GM19239 (cell line): ENCODE measurements around the gene QRFP.
"Not testable (repeated sequence)": the region's sequence is repeated elsewhere in the genome, so short reads cannot be mapped to it uniquely, and the experiment has no call there.

Experiments
- DNase-seq: peaks from one replicate; pipeline ENCODE4 v3.0.0; 2011; ENCODE audit warnings: low spot score; ENCODE audit not compliant: insufficient read length
- FAIRE-seq: peaks from 2 replicates; lab custom pipeline; 2011; peaks lifted over from hg19 to GRCh38; lab: Jason Lieb, UNC

QRFP gene

DNA sequence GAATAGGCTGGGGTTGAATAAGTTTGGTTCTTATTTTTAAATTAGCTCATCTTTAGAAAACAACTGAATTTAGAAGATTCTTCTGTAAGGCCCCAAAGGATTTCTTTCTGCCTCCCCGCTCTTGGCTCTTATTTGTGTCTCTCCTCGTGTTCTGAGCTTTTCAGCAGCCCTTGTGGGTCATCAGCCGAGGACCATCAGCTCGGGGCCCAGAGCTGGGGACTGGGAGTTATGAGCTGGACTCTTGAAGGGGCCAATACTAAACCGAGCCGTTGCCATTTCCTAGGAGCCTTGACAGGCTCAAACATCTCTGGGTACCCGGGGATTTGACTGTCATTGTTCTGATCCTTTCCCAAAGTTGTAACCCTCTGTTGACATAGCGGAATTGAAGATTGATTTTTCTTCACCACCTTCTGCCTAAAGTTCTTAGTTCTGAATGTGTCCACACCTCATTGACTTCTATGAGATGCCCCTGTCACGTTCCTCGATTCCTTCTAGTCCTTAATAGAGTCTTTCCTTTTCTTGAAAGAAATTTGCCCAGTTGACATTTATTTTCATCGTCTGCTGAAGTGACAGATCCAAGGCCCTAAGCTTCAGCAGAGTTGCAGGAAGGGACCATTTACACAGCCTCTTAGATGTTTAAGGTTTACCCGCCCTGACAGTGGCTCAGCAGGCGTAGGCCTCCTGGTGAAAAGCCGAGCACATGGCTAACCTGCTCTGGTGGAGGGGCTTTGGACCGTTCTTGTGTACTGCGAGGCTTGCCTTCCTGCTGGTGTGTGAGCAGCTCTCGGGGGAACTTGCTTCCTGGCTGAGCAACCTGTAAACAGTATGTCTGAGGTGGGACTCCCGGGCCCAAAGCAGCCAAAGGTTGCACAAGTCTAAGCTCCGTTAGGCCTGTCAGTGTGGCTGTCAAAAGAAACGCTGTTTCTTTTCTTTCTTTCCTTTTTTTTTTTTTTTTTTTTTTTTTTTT, 37.6 kb downstream of the QRFP start:
- FAIRE-seq, result no peak

DNA sequence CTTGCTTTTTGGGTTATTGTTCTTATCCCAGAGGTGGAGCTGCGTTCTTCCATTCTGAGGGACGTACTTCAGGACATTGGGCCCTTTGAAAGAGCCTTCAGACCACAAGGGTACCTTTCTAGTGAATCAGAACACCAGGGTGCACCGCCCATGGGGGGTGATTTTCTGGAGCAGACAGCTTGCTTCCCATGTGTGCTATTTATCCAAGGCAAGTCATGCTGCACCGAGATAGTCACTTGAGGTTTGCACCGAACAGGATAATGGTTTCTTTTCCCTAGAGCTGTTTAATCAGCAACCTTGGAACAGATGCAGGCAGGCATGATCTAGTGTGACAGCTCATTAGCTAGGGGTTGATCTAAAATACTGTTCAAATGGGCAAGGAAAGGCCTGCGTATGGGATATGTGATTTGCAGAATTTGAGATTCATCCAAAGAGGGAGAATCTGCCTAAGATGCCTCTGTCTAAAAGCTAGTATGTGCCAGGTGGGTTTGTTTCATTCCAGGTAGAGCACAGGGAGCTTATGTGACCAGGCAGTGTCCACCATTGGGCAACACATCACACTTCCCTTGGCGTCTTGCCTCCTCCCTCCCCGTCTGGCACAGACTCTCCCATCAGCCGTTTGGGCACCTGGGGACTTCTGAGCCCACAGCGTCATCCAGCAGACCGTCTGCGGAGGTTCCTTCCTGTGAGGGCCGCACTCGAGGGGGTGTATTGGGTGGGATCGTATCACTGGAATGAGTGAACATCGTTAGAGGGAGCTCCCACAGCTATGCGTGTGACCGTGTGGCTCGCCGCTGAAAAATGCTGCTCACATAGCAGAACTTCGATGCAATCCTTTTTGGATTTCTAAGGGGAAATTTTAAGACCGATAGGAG, 38.5 kb downstream of the QRFP start:
- FAIRE-seq (no peak), DNase-seq (no peak)

More for the DNA sequence above, 37.6 kb downstream of the QRFP start:
- no peak for DNase-seq

DNA sequence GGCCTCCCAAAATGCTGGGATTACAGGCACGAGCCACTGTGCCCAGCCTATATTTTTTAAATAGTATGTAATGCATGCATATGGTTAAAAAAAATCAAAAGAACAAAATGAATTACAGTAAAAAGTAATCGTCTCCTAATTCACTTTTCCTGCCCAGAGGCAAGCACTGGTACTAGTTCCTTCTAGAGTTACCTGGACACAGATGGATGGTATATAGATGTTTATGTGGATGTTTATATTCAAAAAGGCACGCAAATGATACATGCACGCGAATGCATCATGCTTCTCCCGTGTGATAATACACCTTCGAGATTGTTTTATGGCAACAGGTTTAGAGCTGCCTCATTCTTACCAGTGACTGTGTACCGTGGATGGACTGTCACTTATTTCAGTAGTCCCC, 40.1 kb downstream of the QRFP start:
- FAIRE-seq, result no peak
- DNase-seq, result no peak

DNA sequence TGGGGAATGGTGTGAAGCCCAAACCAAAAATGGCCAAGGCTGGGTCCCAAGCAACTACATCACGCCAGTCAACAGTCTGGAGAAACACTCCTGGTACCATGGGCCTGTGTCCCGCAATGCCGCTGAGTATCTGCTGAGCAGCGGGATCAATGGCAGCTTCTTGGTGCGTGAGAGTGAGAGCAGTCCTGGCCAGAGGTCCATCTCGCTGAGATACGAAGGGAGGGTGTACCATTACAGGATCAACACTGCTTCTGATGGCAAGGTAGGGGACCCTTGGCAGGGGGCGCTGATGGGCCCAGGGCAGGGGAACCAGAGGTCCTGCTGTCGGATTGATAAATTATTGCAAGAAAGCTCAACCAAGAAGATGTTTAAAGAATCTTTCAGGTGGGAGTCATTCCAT, 41.8 kb downstream of the QRFP start:
- DNase-seq (no peak), FAIRE-seq (no peak)

DNA sequence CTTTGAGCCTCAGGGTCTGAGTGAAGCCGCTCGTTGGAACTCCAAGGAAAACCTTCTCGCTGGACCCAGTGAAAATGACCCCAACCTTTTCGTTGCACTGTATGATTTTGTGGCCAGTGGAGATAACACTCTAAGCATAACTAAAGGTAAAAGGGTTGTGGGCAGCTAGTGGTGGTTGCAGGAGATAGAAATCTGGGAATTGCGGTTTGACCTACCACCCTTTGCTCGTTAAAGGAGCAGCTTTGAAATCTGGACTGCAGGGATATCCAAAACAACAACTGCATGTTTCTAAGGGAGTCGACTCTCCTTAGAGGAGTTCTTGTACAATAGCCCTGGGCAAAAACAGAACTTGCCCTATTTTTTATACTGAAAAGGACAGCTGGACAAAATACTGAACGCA, 42.5 kb downstream of the QRFP start:
- no peak for FAIRE-seq
- DNase-seq, result no peak

DNA sequence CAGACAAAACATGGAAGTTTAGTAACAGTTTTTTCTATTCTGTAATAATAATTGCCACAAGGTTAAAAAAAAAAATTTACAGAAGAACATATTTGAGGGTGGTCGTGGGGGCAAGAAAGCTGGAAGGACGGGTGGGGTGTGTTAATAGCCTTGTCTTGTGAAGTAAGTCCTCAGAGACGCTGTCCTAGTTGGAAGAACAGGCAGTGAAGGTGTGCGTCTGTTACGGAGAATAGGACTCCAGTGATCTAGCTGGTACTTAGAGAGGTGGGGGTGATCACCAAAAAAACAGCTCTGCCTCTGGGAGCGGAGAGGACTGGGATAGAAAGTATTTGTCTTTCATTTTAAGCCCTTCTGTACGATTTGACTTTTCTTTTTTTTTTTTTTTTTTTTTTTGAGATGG, 43.8 kb downstream of the QRFP start:
- no peak for DNase-seq

DNA sequence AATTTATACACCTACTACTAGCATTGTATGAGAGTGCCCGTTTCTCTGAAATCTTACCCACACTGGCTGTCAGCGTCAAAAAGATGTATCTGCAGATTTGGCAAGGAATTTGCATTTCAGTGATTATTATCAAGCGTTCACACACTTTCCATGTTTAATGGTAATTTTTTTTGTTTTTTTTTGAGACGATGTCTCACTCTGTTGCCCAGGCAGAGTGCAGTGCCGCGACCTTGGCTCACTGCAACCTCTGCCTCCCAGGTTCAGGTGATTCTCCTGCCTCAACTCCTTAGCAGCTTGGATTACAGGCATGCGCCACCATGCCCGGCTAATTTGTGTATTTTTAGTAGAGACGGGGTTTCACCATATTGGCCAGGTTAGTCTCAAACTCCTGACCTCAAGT, 47.3 kb downstream of the QRFP start:
- DNase-seq (no peak), FAIRE-seq (no peak)

More for the DNA sequence above, 43.8 kb downstream of the QRFP start:
- FAIRE-seq, result no peak

DNA sequence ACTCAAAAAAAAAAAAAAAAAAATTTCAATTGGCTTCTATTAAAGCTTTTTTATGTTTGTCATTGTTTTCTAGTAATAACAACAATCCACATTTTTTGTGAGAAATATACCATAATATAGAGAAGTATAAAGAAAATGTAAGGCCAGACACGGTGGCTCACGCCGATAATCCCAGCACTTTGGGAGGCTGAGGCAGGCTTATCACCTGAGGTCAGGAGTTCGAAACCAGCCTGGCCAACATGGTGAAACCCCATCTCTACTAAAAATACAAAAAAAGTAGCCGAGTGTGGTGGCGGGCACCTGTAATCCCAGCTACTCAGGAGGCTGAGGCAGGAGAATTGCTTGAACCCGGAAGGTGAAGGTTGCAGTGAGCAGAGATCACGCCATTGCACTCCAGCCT, 48.1 kb downstream of the QRFP start:
- FAIRE-seq, DNase-seq: not testable (repeated sequence)

DNA sequence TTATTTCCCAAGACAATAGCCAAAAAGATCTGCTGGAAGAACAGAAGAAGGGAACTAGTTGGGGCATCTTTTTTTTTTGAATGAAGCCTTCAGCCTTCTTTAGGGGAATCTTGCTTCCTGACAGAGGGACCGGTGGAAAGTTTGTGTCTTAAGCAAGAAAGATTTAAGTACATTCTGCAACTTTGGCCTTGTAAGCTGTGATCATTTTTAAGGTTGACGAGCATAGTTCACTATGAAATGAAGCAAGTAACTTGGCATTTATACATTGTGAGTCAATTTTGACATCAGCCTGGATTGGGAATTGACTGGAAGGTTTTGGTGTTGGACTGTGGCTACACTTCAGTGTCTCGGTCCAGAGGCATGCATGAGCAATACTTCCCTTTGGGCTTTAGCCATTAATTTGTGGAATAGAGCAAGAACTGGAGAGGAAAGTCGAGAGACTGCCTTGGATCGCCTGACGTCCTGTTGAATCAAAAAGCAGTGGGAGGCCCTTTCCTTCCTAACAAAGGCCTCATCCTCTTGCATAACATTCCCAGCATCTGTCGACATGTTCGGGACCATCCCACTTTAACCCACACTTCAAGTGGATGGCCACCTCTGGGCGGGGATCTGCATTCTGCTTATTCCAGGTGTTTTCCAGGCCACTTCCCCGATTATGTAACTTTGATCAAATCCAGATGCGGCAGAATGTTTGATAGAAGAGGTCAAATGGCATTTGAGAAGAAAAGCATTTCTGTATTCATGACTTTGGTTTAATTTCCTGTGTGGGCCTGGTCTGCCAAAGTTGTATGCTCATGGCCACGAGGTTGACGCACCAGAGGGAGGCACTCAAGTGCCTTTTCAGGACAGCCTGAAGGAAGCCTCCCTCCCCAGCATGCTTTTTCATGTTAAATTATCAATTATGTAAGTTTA, 49.0 kb downstream of the QRFP start:
- FAIRE-seq, result no peak
- DNase-seq, result no peak

DNA sequence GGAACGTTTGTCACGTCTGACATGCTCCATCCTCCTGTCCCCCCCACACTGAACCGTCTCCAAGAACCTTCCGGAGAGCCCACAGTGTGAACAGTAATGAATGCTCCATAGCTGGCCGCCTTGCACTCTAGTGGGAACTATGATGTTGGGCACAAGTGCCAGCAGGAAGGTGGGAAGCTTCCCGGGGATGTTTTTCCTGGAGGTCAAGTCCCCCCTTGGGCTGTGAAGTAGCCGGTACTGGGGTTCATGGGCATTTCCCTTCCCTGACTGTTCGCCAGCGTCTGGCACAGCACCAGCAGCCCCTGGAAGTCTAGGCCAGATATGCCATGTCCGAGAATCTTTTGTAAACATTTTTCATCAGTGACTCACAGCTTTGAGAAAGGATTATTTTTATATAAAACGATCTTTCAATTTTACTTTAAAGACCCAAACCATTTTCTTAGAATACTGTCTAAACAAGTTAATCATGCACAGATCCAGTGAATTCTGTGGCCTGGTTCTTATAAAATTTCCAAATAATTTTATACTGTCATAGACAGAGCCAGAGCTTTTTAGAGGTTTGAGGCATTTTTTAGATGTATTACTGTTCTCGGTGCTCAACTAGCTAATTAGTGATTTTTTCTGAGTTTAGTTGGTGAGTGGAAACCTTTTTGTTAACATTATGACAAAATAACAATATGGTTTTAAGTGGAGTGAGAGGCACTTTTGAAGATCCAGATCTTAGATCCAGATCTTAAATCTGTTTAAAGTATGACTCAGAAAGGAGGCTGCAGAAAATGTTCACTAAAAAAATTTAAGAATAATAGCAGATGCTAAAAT, 49.9 kb downstream of the QRFP start:
- no peak for FAIRE-seq
- DNase-seq, result no peak

DNA sequence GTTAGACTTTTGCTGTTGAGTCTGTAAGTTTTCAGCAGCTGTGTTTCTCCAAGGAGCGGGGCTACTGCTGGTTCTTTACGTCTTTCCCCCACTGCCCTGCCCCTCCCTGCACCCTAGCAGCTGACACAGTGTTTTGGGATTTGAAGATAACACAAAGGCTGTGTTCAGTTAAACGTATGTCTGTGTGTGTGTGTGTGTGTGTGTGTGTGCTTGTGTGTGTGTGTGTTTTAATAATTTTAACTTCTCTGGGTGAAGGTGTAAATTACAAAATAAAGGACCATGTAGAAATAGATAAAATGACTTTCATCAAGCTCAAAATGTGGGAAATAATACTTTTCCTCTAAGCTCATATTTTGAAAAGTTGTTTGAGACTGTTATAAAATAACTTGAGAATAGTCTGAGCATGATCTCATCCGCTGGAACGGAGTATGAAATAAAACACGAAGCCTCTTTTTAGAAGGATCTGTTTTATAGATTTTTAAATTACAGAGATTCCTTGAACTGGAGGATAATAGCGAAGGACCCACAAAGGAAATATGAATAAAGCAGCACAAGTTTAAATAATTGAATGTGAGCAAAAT, 50.6 kb downstream of the QRFP start:
- no peak for FAIRE-seq
- DNase-seq, result no peak

DNA sequence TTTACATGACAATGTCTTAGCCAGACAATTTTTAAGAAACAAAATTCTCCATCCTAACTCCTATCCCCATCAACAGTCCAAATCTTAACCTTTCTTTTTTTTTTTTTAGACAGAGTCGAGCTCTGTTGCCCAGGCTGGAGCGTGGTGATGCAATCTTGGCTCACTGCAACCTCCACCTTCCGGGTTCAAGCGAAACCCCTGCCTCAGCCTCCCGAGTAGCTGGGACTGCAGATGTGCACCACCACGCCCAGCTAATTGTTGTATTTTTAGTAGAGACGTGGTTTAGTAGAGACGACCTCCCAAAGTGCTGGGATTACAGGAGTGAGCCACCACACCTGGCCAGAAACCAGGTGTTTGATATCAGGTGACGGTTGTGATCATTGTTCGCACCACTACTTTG, 51.4 kb downstream of the QRFP start:
- FAIRE-seq, result no peak
- DNase-seq, result no peak

DNA sequence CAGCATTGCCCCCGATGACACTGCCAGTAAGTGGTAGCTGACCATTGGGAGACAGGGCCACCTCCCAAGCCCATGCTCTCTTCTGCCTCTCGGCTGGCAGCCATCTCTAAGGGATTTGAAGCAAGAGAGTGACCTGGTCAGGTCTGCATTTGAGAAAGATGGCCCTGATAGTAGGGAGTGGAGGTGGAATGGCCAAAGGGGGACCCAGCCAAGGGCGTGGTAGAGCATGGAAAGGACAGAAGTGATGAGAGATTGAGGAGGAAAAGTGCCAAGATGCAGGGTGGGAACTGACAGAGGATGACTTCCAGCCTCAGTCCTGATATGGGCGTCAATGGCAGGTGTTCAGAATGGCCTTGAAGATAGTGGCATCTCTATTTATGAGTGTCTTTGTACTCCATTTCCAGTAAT, 52.6 kb downstream of the QRFP start:
- FAIRE-seq, result no peak
- DNase-seq, result no peak

DNA sequence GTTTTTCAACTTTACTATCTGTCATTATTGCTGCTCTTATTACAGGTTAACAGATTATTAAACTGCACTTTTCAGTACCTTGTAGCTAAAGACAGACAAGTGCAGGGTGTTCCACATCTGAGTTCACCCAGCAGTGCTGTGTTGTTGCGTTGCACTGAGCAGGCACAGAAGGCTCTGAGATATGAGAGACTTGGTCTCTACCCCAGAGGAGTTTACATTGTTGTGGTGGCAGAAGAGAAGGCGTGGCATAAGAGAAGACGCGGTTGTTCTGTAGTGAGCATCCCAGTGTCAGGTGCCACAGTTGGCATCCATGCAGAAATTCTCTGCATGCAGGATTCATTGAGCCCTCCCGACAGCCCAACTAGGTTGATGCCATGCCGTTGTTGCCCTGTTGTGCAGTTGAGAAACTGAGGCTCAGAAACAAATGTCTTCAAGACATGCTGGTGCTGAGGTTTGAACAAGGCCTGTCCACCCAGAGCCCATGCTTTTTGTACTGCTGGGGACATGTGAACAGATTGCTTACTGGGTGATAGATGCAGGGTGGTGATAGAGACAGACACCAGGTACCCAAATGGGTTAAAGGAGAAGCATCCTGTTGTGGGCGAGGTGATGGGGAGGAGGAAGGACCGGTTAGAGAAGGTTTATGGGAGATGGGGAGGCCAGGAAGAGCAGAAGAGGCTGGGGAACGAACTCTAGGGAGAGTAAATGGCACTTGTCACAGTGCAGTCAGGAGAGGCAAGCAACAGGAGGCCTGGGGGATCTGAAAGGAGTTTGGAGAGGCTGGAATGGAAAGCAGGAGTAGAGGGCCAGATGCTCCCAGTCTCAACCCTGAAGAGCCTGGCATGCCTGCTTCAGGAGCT, 53.3 kb downstream of the QRFP start:
- DNase-seq (no peak), FAIRE-seq (no peak)
